ENCODE data around the gene DIP2B.

Gene DIP2B

GRCh38 chr12:50699154-50699553, 194.4 kb downstream of the DIP2B start:
- H3K27me3 ChIP-seq (ENCODE audit: insufficient read depth, low read depth): no peaks in the 10 kb centered on the region
- no peaks in the 10 kb centered on the region for H3K36me3 ChIP-seq (ENCODE audit: insufficient read depth)
- no peak overlapping the region for H2AFZ ChIP-seq (ENCODE audit: low read depth)
- no peak overlapping the region for H3K27ac ChIP-seq
- TF ChIP-seq CTCF (conservative IDR thresholded peaks at IDR 0.05; ENCODE audit: low read depth, low read length): no peak
- no peaks in the 10 kb centered on the region for H3K79me2 ChIP-seq (ENCODE audit: insufficient read depth, low read depth)
- no peak overlapping the region for H3K4me2 ChIP-seq
- H3K9ac ChIP-seq: no peak overlapping the region
- no peak overlapping the region for H3K4me3 ChIP-seq (IDR thresholded peaks at IDR 0.05; ENCODE audit: insufficient read depth, low read depth, low read length)
- H4K20me1 ChIP-seq (ENCODE audit: insufficient read depth): no peaks in the 10 kb centered on the region
- no peaks in the 10 kb centered on the region for H3K4me1 ChIP-seq (ENCODE audit: low read depth, poor library complexity, severe bottlenecking)

- Histone ChIP-seq H3K36me3 (ENCODE audit: insufficient read depth) (no peaks in the 10 kb centered on the region), H3K27me3 (ENCODE audit: insufficient read depth, low read depth) (no peaks in the 10 kb centered on the region), H4K20me1 (ENCODE audit: insufficient read depth) (no peaks in the 10 kb centered on the region), H3K4me2 (no peak overlapping the region), H3K9ac (no peak overlapping the region), H3K79me2 (ENCODE audit: insufficient read depth, low read depth) (no peaks in the 10 kb centered on the region), H3K4me3 (IDR thresholded peaks at IDR 0.05; ENCODE audit: insufficient read depth, low read depth, low read length) (no peak overlapping the region), H2AFZ (ENCODE audit: low read depth) (no peak overlapping the region), H3K4me1 (ENCODE audit: low read depth, poor library complexity, severe bottlenecking) (no peaks in the 10 kb centered on the region), H3K27ac (no peak overlapping the region)
- no peak for TF ChIP-seq CTCF (conservative IDR thresholded peaks at IDR 0.05; ENCODE audit: low read depth, low read length)
These were observed 195.2 kb downstream of the DIP2B start for GRCh38 chr12:50699940-50700339.

DNA sequence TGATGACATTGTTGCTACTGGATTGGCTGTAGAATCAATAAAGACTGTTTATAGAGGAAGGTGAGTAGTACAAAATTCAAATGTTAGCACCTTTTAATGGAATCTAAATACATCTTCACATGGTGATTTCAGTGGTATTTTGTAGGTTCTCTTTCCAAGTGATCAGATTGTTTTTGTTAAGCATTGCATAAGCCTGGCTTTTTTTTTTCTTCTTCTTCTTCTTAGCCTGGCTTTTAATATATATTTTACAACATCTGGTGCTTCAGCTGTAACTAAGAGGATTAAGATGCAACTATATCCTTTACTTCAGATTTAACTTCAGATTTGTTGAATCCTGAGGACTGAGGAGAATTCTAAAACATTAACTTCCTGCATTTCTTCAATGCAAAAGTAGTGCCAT, 201.8 kb downstream of the DIP2B start:
- no peak overlapping the region for H3K27ac ChIP-seq
- no peaks in the 10 kb centered on the region for H3K27me3 ChIP-seq (ENCODE audit: insufficient read depth, low read depth)
- H2AFZ ChIP-seq (ENCODE audit: low read depth): no peak overlapping the region
- H3K4me3 ChIP-seq (IDR thresholded peaks at IDR 0.05; ENCODE audit: insufficient read depth, low read depth, low read length): no peak overlapping the region
- H3K4me2 ChIP-seq: no peak overlapping the region
- peaks cover 4% of the 10 kb centered on the region for H3K4me1 ChIP-seq (ENCODE audit: low read depth, poor library complexity, severe bottlenecking)
- no peaks in the 10 kb centered on the region for H3K79me2 ChIP-seq (ENCODE audit: insufficient read depth, low read depth)
- H3K9ac ChIP-seq: no peak overlapping the region
- TF ChIP-seq CTCF (conservative IDR thresholded peaks at IDR 0.05; ENCODE audit: low read depth, low read length): no peak
- H4K20me1 ChIP-seq (ENCODE audit: insufficient read depth): no peaks in the 10 kb centered on the region
- H3K36me3 ChIP-seq (ENCODE audit: insufficient read depth): no peaks in the 10 kb centered on the region

DNA sequence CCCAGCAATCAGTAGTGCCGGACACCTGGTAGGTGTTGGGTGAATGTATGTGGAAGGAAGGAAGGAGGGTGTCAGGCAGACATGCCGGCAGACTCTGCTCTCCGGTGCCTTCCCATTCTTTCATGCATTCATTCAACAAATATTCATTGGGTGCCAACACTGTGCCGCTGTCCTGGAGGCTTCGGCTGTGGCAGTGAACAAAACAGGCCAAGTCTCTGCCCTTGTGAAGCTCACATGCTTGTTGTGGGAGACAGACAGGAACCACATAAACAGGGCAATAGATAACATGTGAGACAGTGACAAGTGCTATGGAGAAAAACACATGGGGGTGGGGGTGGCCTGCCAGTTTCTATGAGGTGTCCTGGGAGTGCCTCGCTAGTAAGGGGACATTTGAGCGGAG, 202.6 kb downstream of the DIP2B start:
- H3K79me2 ChIP-seq (ENCODE audit: insufficient read depth, low read depth): no peaks in the 10 kb centered on the region
- H3K9ac ChIP-seq: no peak overlapping the region
- peaks cover 4% of the 10 kb centered on the region for H3K4me1 ChIP-seq (ENCODE audit: low read depth, poor library complexity, severe bottlenecking)
- no peaks in the 10 kb centered on the region for H3K27me3 ChIP-seq (ENCODE audit: insufficient read depth, low read depth)
- no peaks in the 10 kb centered on the region for H3K36me3 ChIP-seq (ENCODE audit: insufficient read depth)
- H4K20me1 ChIP-seq (ENCODE audit: insufficient read depth): no peaks in the 10 kb centered on the region
- no peak overlapping the region for H3K4me3 ChIP-seq (IDR thresholded peaks at IDR 0.05; ENCODE audit: insufficient read depth, low read depth, low read length)
- H2AFZ ChIP-seq (ENCODE audit: low read depth): no peak overlapping the region
- H3K4me2 ChIP-seq: no peak overlapping the region
- no peak for TF ChIP-seq CTCF (conservative IDR thresholded peaks at IDR 0.05; ENCODE audit: low read depth, low read length)
- H3K27ac ChIP-seq: no peak overlapping the region

- Histone ChIP-seq H3K27me3 (ENCODE audit: insufficient read depth, low read depth) (no peaks in the 10 kb centered on the region), H3K4me2 (no peak overlapping the region), H3K4me1 (ENCODE audit: low read depth, poor library complexity, severe bottlenecking) (peaks cover 4% of the 10 kb centered on the region), H4K20me1 (ENCODE audit: insufficient read depth) (no peaks in the 10 kb centered on the region), H2AFZ (ENCODE audit: low read depth) (no peak overlapping the region), H3K4me3 (IDR thresholded peaks at IDR 0.05; ENCODE audit: insufficient read depth, low read depth, low read length) (no peak overlapping the region), H3K79me2 (ENCODE audit: insufficient read depth, low read depth) (no peaks in the 10 kb centered on the region), H3K27ac (no peak overlapping the region), H3K9ac (no peak overlapping the region), H3K36me3 (ENCODE audit: insufficient read depth) (no peaks in the 10 kb centered on the region)
- TF ChIP-seq CTCF (conservative IDR thresholded peaks at IDR 0.05; ENCODE audit: low read depth, low read length): no peak
These were observed 203.8 kb downstream of the DIP2B start for GRCh38 chr12:50708631-50709030.

Data from KMS-11 (cell line).